ENCODE measurements around the gene SEMA5B.

- no peak for TF ChIP-seq EZH2phosphoT487 (conservative IDR thresholded peaks at IDR 0.05; ENCODE audit: low read length)
- TF ChIP-seq CTCF (IDR thresholded peaks at IDR 0.05; ENCODE audit: insufficient read depth, low read length, poor library complexity, severe bottlenecking), result no peak
These were observed 93.3 kb downstream of the SEMA5B start for GRCh38 chr3:122934251-122934650.
